Chondrocyte (in vitro differentiated cells): Measurements from ENCODE around the gene SPTBN1. TPM values are rescaled to one million over a fixed set of nuclear protein-coding genes. Genes with fewer than 3 reads are reported as not detected.

Experiments used
- DNase-seq: peaks from one replicate; pipeline ENCODE4 v3.0.0; 2021; ENCODE audit warnings: mixed read lengths, low spot score
- H3K27ac Mint-ChIP-seq: one replicate; pipeline ENCODE4 v1.8.0; 2021; ENCODE audit warnings: mild to moderate bottlenecking, moderate library complexity, mixed read lengths; ENCODE audit not compliant: unreplicated experiment
- H3K27me3 Mint-ChIP-seq: 2 replicates; pipeline ENCODE4 v1.8.0; 2021; ENCODE audit warnings: low read depth, mixed read lengths
- H3K36me3 Mint-ChIP-seq: 2 replicates; pipeline ENCODE4 v1.8.0; 2021; ENCODE audit warnings: low read depth, mixed read lengths
- H3K4me1 Mint-ChIP-seq: 2 replicates; pipeline ENCODE4 v1.8.0; 2021; ENCODE audit warnings: low read depth, mild to moderate bottlenecking, mixed read lengths
- H3K4me3 Mint-ChIP-seq: one replicate; pipeline ENCODE4 v1.8.0; 2021; ENCODE audit warnings: mild to moderate bottlenecking, moderate library complexity, mixed read lengths; ENCODE audit not compliant: unreplicated experiment
- H3K9me3 Mint-ChIP-seq: 2 replicates; pipeline ENCODE4 v1.8.0; 2021; ENCODE audit warnings: low read depth, mixed read lengths
- total RNA-seq: library from RNA; stranded (reverse); gene quantifications from 3 replicates; pipeline ENCODE4 v1.2.1, GENCODE V29; 2021
- TF ChIP-seq, protein P1 (sequence below): fragments of 200-600 bp; sonication (generic); IDR thresholded peaks from 2 replicates; pipeline ENCODE4 v1.5.0; 2021; ENCODE audit warnings: antibody characterized with exemption, mild to moderate bottlenecking, moderate library complexity

SPTBN1 gene
- total RNA-seq, 1 donor from 2014 or later: 297 TPM

DNA sequence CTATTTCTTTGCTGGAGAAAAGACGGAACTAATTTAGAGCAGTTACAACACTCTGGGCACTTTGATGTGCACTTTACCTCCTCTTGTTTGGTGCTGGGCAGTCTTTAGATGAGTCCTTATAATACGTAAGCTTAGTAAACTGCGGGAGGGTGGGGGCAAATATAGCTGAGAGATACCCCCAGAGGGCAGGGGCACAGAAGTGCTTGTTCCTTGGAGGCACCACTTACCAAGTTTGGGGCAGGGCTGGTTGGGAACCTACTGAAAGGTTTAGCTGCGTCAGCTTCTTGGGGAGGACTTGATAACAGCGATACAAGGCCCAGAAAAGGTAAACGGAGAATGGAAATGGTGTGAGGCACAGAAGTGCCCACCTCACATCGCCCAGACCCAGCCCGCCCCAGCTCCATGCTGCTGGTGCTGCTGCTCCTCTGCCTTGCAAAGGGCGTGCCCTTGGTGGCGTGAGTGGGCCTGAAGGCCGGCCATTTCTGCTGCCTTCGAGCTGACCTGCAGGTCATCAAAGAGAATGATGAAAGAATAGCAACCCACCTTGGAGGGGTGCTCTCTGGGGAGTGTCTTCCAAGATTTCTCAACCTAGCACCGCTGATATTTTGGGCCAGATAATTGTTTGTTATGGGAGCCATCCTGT is 139.2 kb downstream of the SPTBN1 start:
- Mint-ChIP-seq H3K4me3 (no peak overlapping the region), H3K4me1 (peaks cover 59% of the 10 kb centered on the region), H3K27ac (peak overlapping the region; percentile 57), H3K9me3 (no peaks in the 10 kb centered on the region), H3K27me3 (no peaks in the 10 kb centered on the region), H3K36me3 (peaks cover 8% of the 10 kb centered on the region)
- DNase-seq: no peak
- TF ChIP-seq, protein P1, sequence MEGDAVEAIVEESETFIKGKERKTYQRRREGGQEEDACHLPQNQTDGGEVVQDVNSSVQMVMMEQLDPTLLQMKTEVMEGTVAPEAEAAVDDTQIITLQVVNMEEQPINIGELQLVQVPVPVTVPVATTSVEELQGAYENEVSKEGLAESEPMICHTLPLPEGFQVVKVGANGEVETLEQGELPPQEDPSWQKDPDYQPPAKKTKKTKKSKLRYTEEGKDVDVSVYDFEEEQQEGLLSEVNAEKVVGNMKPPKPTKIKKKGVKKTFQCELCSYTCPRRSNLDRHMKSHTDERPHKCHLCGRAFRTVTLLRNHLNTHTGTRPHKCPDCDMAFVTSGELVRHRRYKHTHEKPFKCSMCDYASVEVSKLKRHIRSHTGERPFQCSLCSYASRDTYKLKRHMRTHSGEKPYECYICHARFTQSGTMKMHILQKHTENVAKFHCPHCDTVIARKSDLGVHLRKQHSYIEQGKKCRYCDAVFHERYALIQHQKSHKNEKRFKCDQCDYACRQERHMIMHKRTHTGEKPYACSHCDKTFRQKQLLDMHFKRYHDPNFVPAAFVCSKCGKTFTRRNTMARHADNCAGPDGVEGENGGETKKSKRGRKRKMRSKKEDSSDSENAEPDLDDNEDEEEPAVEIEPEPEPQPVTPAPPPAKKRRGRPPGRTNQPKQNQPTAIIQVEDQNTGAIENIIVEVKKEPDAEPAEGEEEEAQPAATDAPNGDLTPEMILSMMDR: no peak

GRCh38 chr2:54595999-54596902 is 140.1 kb downstream of the SPTBN1 start:
- TF ChIP-seq, protein P1: no peak
- Mint-ChIP-seq H3K4me3 (no peak overlapping the region), H3K27ac (peak overlapping the region; percentile 29), H3K27me3 (no peaks in the 10 kb centered on the region), H3K4me1 (peaks cover 59% of the 10 kb centered on the region), H3K36me3 (peaks cover 8% of the 10 kb centered on the region), H3K9me3 (no peaks in the 10 kb centered on the region)
- DNase-seq: no peak

DNA sequence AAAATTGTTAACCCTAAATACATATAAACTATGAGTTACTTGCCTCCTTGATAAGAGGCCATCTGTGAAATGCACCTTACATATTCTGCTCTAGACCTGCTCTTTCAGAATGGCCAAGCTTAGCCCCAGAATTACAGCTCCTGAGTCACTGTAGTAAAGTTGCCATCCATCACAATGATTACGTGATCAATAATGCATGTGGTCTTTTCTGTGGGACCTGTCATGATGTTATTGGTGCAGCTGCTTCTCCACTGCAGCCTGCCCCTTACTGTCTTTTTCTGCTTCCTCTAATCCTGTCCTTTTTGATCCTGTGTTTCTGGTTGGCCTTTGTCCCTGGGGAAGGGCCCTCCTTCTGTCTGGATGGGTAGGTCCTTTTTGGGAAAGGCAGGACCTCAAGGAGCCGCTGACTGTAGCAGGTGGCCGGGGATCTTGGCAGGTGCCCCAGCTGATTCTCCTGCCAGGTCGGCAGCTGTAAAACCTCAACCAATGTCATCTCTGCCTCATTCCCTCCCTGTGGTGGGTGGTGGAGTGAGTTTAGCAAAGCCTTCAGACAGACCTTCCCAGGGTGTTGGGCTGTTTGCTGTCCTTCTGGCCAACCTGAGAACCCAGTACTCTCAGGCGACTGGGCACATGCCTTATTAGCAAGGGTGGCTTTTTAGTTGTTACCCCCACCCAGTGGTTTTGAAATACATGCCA is 141.2 kb downstream of the SPTBN1 start:
- H3K36me3 Mint-ChIP-seq: peaks cover 8% of the 10 kb centered on the region
- H3K4me3 Mint-ChIP-seq: no peak overlapping the region
- peaks cover 68% of the 10 kb centered on the region for H3K4me1 Mint-ChIP-seq
- H3K27ac Mint-ChIP-seq: no peak overlapping the region
- H3K9me3 Mint-ChIP-seq: no peaks in the 10 kb centered on the region
- TF ChIP-seq, protein P1: no peak
- no peaks in the 10 kb centered on the region for H3K27me3 Mint-ChIP-seq
- no peak for DNase-seq

- peaks cover 81% of the 10 kb centered on the region for H3K4me1 Mint-ChIP-seq
- DNase-seq: no peak
- no peaks in the 10 kb centered on the region for H3K9me3 Mint-ChIP-seq
- peak overlapping the region; percentile 64 for H3K27ac Mint-ChIP-seq
- H3K36me3 Mint-ChIP-seq: peaks cover 7% of the 10 kb centered on the region
- no peak overlapping the region for H3K4me3 Mint-ChIP-seq
- no peaks in the 10 kb centered on the region for H3K27me3 Mint-ChIP-seq
- TF ChIP-seq, protein P1: no peak
These were observed 142.5 kb downstream of the SPTBN1 start for GRCh38 chr2:54598347-54599325.
